ENCODE data around the gene SCLT1. TPM values are rescaled to one million over a fixed set of nuclear protein-coding genes. Genes with fewer than 3 reads are reported as not detected.

Gene SCLT1
- polyA plus RNA-seq, 2 of the 4 experiments (the other 2 are of a cell fraction): 7.4 to 12.1 TPM

GRCh38 chr4:128950796-128951195 lies 142.5 kb downstream of the SCLT1 start:
- DNase-seq (ENCODE audit: low read depth in 1 of 2, low spot score in 1 of 2) (no peak), FAIRE-seq (no peak), ATAC-seq (no peak)
- ChIA-PET CTCF (no interaction called here), POLR2A (no interaction called here)
- H3K9me3 ChIP-seq: no peaks in the 10 kb centered on the region
- H3K27ac ChIP-seq: no peak overlapping the region
- no peaks in the 10 kb centered on the region for H3K4me1 ChIP-seq
- 86% methylated on average over 2 of the region's 2 CpGs for WGBS (ENCODE audit: missing lambda C conversion rate)
- TF ChIP-seq, protein P1, sequence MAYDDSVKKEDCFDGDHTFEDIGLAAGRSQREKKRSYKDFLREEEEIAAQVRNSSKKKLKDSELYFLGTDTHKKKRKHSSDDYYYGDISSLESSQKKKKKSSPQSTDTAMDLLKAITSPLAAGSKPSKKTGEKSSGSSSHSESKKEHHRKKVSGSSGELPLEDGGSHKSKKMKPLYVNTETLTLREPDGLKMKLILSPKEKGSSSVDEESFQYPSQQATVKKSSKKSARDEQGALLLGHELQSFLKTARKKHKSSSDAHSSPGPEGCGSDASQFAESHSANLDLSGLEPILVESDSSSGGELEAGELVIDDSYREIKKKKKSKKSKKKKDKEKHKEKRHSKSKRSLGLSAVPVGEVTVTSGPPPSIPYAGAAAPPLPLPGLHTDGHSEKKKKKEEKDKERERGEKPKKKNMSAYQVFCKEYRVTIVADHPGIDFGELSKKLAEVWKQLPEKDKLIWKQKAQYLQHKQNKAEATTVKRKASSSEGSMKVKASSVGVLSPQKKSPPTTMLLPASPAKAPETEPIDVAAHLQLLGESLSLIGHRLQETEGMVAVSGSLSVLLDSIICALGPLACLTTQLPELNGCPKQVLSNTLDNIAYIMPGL (CRISPR knock-in tag; IDR thresholded peaks at IDR 0.05; ENCODE audit: borderline replicate concordance): no peak
- TF ChIP-seq EHF (CRISPR knock-in tag; IDR thresholded peaks at IDR 0.05) (no peak), NPAS2 (CRISPR knock-in tag; IDR thresholded peaks at IDR 0.05; ENCODE audit: borderline replicate concordance) (no peak), EHMT2 (IDR thresholded peaks at IDR 0.05; ENCODE audit: low read depth) (no peak), BCL3 (IDR thresholded peaks at IDR 0.05) (no peak), CHD2 (IDR thresholded peaks at IDR 0.05; ENCODE audit: low read length, partially characterized antibody) (no peak)
- TF ChIP-seq, protein P2, sequence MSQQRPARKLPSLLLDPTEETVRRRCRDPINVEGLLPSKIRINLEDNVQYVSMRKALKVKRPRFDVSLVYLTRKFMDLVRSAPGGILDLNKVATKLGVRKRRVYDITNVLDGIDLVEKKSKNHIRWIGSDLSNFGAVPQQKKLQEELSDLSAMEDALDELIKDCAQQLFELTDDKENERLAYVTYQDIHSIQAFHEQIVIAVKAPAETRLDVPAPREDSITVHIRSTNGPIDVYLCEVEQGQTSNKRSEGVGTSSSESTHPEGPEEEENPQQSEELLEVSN (IDR thresholded peaks at IDR 0.05; ENCODE audit: borderline replicate concordance, low read depth): no peak
- TF ChIP-seq, protein P3, sequence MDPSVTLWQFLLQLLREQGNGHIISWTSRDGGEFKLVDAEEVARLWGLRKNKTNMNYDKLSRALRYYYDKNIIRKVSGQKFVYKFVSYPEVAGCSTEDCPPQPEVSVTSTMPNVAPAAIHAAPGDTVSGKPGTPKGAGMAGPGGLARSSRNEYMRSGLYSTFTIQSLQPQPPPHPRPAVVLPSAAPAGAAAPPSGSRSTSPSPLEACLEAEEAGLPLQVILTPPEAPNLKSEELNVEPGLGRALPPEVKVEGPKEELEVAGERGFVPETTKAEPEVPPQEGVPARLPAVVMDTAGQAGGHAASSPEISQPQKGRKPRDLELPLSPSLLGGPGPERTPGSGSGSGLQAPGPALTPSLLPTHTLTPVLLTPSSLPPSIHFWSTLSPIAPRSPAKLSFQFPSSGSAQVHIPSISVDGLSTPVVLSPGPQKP (IDR thresholded peaks at IDR 0.05; ENCODE audit: low read depth, low read length): no peak
- no peak overlapping the region for H3K4me3 ChIP-seq
- H3K4me2 ChIP-seq: no peak overlapping the region

GRCh38 chr4:128946916-128947315 lies 146.4 kb downstream of the SCLT1 start:
- CTCF ChIA-PET: no interaction called here
- POLR2A ChIA-PET: no interaction called here

DNA sequence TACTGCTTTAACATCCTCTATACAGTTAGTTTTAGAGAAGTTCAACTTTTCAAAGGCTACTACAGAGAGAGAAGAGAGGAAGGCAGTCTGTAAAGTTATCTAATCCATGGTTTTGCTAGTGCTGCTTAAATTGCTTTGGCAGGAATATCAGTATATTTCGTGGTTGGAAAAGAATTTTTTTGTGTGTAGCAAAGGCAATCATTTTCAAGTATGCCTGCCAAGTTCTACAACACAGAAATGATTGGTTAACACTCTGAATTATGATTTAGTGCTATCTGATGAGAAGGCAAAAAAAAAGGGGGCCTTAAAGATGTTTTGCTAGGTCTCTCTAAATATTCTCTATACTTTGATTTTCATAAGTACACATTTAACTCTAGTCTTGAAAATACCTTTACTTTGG lies 150.7 kb downstream of the SCLT1 start:
- 71% methylated on average over 1 of the region's 1 CpG for WGBS (ENCODE audit: missing lambda C conversion rate)
- FAIRE-seq (no peak), ATAC-seq (no peak), DNase-seq (ENCODE audit: low read depth in 1 of 2, low spot score in 1 of 2) (no peak)
- CTCF ChIA-PET: no interaction called here
- TF ChIP-seq NR3C1 (IDR thresholded peaks at IDR 0.05) (no peak), RCOR1 (IDR thresholded peaks at IDR 0.05; ENCODE audit: low read depth, low read length) (no peak), NPAS2 (CRISPR knock-in tag; IDR thresholded peaks at IDR 0.05; ENCODE audit: borderline replicate concordance) (no peak), ZNF302 (CRISPR knock-in tag; IDR thresholded peaks at IDR 0.05) (no peak), EP300 (IDR thresholded peaks at IDR 0.05) (no peak), MYC (IDR thresholded peaks at IDR 0.05; ENCODE audit: borderline replicate concordance, low read length) (no peak), BHLHE40 (IDR thresholded peaks at IDR 0.05; ENCODE audit: low read depth, low read length) (no peak), ZC3H11A (IDR thresholded peaks at IDR 0.05) (no peak), MAZ (IDR thresholded peaks at IDR 0.05; ENCODE audit: borderline replicate concordance, low read depth, low read length) (no peak), POLR2AphosphoS2 (conservative IDR thresholded peaks at IDR 0.05; ENCODE audit: low read length) (no peak), RFX5 (IDR thresholded peaks at IDR 0.05) (no peak), FOSB (CRISPR knock-in tag; IDR thresholded peaks at IDR 0.05) (no peak), KDM1A (IDR thresholded peaks at IDR 0.05; ENCODE audit: low read depth) (no peak)
- TF ChIP-seq, protein P2 (IDR thresholded peaks at IDR 0.05; ENCODE audit: borderline replicate concordance, low read depth): no peak
- POLR2A ChIA-PET: no interaction called here
- Histone ChIP-seq H3K4me1 (no peaks in the 10 kb centered on the region), H3K4me3 (no peak overlapping the region), H3K9me3 (peaks cover 8% of the 10 kb centered on the region; the same call in 1 of the 3 replicates), H3K4me2 (no peak overlapping the region), H3K27ac (no peak overlapping the region)

More at GRCh38 chr4:128946916-128947315, 146.4 kb downstream of the SCLT1 start:
- Histone ChIP-seq H3K27ac (no peak overlapping the region), H3K4me1 (no peaks in the 10 kb centered on the region), H3K9me3 (0 out of 3 replicates have a peak, but pooled peaks cover 3% of the 10 kb centered on the region), H3K4me3 (no peak overlapping the region), H3K4me2 (no peak overlapping the region)
- 94% methylated on average over 3 of the region's 3 CpGs for WGBS (ENCODE audit: missing lambda C conversion rate)
- no peak for DNase-seq (ENCODE audit: low read depth in 1 of 2, low spot score in 1 of 2)
- FAIRE-seq: no peak
- no peak for TF ChIP-seq HES2 (IDR thresholded peaks at IDR 0.05)
- ATAC-seq: no peak

All from A549 (cell line).